GM19240 (cell line): Measurements from ENCODE around the gene GRIN2D.
A peak's percentile ranks its signal among the peaks of the same experiment; 100 is the strongest.
"Not testable (repeated sequence)": the region's sequence is repeated elsewhere in the genome, so short reads cannot be mapped to it uniquely, and the experiment has no call there.

Source experiments
- DNase-seq: peaks from one replicate; pipeline ENCODE4 v3.0.0; 2011; ENCODE audit warnings: low spot score; ENCODE audit not compliant: insufficient read length

Gene GRIN2D

GRCh38 chr19:48371367-48371766 lies 22.1 kb upstream of the GRIN2D start:
- DNase-seq = no peak

GRCh38 chr19:48371771-48372170 lies 21.7 kb upstream of the GRIN2D start:
- not testable (repeated sequence) for DNase-seq

GRCh38 chr19:48372904-48373303 lies 20.6 kb upstream of the GRIN2D start:
- no peak for DNase-seq

- DNase-seq = no peak
Measured at GRCh38 chr19:48373567-48373966, 19.9 kb upstream of the GRIN2D start.

GRCh38 chr19:48378194-48378570 lies 15.3 kb upstream of the GRIN2D start:
- no peak for DNase-seq

GRCh38 chr19:48379058-48379457 lies 14.4 kb upstream of the GRIN2D start:
- no peak for DNase-seq

GRCh38 chr19:48381178-48381950 lies 12.1 kb upstream of the GRIN2D start:
- no peak for DNase-seq

- DNase-seq = no peak
Measured at GRCh38 chr19:48382286-48382685, 11.2 kb upstream of the GRIN2D start.

- DNase-seq = no peak
Measured at GRCh38 chr19:48385461-48386087, 7.9 kb upstream of the GRIN2D start.

DNA sequence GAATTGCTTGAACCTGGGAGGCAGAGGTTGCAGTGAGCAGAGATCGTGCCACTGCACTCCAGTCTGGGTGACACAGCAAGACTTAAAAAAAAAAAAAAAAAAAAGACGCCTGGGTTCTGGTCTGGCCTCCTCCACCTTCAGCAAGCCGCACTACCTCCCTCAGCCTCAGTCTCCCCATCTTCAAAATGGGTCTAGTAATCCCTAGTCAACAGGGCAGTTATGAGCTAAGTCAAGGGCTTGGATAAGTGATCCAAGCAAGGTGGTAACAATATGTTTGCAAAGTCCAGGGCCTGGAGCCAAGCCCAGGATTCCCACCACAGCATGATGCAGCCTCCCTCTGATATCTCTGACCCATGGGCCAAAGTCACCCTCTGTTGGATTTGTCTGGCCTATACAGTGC lies 6.5 kb upstream of the GRIN2D start:
- no peak for DNase-seq

GRCh38 chr19:48390188-48391099 lies 3.0 kb upstream of the GRIN2D start:
- DNase-seq = peak; percentile 32

DNA sequence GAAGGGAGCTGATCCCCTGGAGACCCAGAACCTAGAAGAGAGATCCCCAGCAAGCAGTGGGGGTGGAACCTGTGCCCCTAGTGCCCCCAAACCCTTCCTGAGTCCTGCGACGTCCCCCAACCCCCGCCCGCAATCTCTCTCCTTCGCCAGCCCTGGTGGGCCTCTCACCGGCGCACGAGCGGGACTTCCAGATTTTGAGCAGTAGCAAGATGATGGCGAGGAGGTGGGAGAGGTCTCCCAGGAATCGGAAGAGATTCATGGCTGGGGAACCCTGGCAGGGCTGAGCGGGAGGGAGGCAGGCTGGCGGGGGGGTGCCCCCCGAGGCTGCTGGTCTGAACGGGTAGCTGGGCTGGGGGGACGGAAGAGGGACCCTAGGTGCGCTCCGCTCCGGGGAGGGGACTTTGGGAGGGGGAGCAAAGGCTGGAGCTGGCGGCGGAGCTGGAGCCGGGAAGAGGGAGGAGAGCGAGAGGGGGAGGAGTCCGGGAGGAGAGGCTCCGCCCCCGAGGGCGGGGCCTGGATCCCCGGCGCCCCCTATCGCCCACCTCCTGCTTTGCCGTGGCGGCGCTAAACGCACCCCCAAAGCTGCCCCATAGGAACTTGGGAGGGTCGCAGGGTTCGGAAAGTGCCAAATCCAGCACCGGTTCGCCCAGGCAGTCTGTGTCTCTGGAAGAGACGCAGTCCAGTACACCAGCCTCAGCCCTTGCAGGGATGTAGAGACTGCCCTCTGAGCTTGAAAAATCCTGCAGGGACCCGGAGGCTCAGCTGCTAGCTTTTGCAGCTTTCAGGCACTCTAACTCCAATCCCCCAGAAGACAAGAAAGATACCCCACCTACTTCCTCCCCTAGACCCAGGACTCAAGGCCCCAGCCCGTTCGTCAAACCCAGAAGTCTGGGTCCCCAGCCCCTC lies 2.1 kb upstream of the GRIN2D start, which contains the start of gene KDELR1:
TSS of gene KDELR1 (minus strand) at position 452 of the 906 bp plus-strand sequence. CDS start at position 259, 193 bp downstream.
- peak; percentile 69 for DNase-seq

DNA sequence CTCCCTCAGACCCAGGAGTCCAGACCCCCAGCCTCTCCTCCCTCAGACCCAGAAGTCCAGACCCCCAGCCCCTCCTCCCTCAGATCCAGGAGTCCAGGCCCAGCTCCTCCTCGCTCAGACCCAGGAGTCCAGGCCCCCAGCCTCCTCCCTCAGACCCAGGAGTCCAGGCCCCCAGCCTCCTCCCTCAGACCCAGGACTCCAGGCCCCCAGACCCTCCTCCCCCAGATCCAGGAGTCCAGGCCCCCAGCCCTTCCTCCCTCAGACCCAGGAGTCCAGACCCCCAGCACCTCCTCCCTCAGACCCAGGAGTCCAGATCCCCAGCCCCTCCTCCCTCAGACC lies 1.5 kb upstream of the GRIN2D start:
- not testable (repeated sequence) for DNase-seq

DNA sequence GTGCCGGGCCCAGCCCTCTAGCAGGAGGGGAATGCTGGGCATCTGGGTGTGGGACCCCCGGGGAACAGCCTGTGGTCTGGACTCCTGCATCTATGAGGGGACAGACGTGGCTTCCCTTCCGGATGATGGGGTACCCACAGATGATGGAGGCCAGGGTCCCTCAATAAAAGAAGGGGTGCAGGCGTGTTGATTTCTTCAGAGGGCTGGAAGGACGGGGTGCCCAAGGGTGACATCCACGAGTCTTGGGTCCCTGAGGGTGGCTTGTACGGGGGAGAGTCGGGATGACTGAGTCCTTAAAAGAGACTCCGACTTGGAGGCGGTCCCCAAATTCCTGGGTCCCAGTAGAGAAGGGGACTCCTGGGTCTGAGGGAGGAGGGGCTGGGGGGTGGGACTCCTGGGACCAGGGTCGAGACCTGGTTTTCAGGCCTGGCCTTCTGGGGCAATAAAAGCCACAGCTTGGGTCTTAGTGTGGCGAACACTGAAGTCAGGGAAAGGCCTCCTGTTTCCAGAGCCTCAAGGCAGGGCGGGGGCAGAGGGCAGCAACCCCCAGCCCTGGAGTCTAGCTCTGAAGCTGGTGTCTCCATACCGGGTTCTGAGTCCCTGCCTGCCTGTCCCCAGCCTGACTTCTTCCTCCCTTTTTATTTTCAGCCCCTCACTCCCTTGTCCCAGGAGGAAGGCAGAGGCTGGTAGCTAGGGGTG lies 459 bp upstream of the GRIN2D start:
- no peak for DNase-seq

- DNase-seq = no peak
Measured at GRCh38 chr19:48394331-48395169, 1.1 kb downstream of the GRIN2D start.

- no peak for DNase-seq
Measured at GRCh38 chr19:48395170-48395455, 1.6 kb downstream of the GRIN2D start.

GRCh38 chr19:48395499-48395898 lies 2.0 kb downstream of the GRIN2D start:
- no peak for DNase-seq

DNA sequence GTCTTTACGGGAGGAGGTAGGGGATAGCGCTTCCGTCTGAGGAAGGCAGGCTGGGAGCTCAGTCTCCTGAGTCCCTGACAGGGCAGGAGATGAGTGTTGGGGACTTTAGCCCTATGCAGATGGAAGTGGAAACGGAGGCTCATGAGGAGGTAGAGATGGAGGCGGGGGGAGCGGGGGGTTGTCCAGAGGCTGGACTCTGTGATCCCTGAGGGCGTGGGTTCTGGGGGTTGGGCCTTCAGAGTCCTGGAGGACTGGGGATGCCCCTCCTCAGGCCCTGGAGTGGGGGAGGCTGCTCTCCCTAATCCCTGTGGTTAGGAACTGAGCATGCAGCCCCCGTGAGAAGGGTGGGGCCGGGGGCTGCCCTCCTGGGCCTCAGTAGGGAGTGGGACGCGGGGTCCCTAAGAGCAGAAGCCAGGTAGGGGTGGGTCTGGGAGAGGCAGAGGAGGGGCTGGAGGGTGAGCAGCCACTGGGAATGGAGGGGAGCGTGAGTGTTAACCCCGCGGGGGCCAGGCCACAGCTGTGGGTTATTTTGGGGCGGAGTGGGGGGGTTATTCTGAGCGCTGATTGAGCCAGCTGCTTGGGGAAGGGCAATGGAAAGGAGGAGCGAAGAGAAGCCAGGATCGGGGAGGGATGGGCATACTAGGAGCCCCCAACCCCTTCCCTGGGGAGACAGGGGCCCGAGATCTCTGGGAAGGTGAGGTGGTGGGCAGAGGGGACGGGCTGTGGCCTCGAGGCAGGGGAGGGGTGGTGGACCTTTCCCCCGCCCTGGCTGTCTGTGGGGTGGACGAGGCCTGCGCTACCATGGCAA lies 2.8 kb downstream of the GRIN2D start:
- no peak for DNase-seq

- DNase-seq = no peak
Measured at GRCh38 chr19:48396824-48397176, 3.3 kb downstream of the GRIN2D start.
